WTC11 (cell line): ENCODE results near the gene AFF2. TPM values are rescaled to one million over a fixed set of nuclear protein-coding genes. Genes with fewer than 3 reads are reported as not detected.
A peak's percentile ranks its signal among the peaks of the same experiment; 100 is the strongest.

Source experiments
- ATAC-seq: fragments of 200-7000 bp; cut with Tn5 transposase; 2 replicates; pipeline ENCODE4 v1.10.0; 2021; ENCODE audit warnings: mild to moderate bottlenecking, moderate library complexity
- CTCF ChIA-PET: fragments of 300-600 bp; sonication (Branson Sonifier 250); formaldehyde crosslinking; loops from one replicate; lab custom pipeline; 2021; ENCODE audit warnings: antibody characterized with exemption; lab: Charles Lee
- POLR2A ChIA-PET: fragments of 350-600 bp; sonication (Branson Sonifier 250); formaldehyde crosslinking; loops from one replicate; lab custom pipeline; 2021; ENCODE audit warnings: antibody characterized with exemption; lab: Charles Lee
- DNase-seq: peaks from one replicate; pipeline ENCODE4 v3.0.0; 2021; ENCODE audit warnings: low spot score
- H3K27ac Mint-ChIP-seq: 2 replicates; pipeline ENCODE4 v1.8.0; 2021; ENCODE audit warnings: mixed read lengths
- H3K27me3 Mint-ChIP-seq: 2 replicates; pipeline ENCODE4 v1.8.0; 2021; ENCODE audit warnings: low read depth, mild to moderate bottlenecking, moderate library complexity, mixed read lengths
- H3K36me3 Mint-ChIP-seq: 2 replicates; pipeline ENCODE4 v1.8.0; 2021; ENCODE audit warnings: mixed read lengths
- H3K4me1 Mint-ChIP-seq: 2 replicates; pipeline ENCODE4 v1.8.0; 2022; ENCODE audit warnings: mixed read lengths
- H3K4me3 Mint-ChIP-seq: 2 replicates; pipeline ENCODE4 v1.8.0; 2021; ENCODE audit warnings: mild to moderate bottlenecking, moderate library complexity, mixed read lengths
- H3K9me3 Mint-ChIP-seq: 2 replicates; pipeline ENCODE4 v1.8.0; 2021; ENCODE audit warnings: mixed read lengths
- ATF1 ChIP-seq: sonication (generic); formaldehyde crosslinking; IDR thresholded peaks from 2 replicates; pipeline ENCODE4 v1.8.1; 2023; ENCODE audit warnings: mild to moderate bottlenecking, moderate library complexity, missing genetic modification reagents
- CBFB ChIP-seq: sonication (generic); formaldehyde crosslinking; IDR thresholded peaks from 2 replicates; pipeline ENCODE4 v1.8.1; 2022; ENCODE audit warnings: mild to moderate bottlenecking, low read depth, missing genetic modification reagents
- ESRRA ChIP-seq: sonication (generic); formaldehyde crosslinking; IDR thresholded peaks from 2 replicates; pipeline ENCODE4 v1.8.1; 2022; ENCODE audit warnings: mild to moderate bottlenecking, missing genetic modification reagents, borderline replicate concordance
- FOXP1 ChIP-seq: sonication (generic); formaldehyde crosslinking; IDR thresholded peaks from 2 replicates; pipeline ENCODE4 v1.8.0; 2022; ENCODE audit warnings: missing genetic modification reagents, mild to moderate bottlenecking, moderate library complexity, borderline replicate concordance
- GRHL2 ChIP-seq: fragments of 250-450 bp; sonication (Bioruptor Pico); IDR thresholded peaks from 2 replicates; pipeline ENCODE4 v1.8.0; 2022; ENCODE audit warnings: mild to moderate bottlenecking, moderate library complexity; ENCODE audit not compliant: insufficient replicate concordance, severe bottlenecking
- JAZF1 ChIP-seq: fragments of 250-450 bp; sonication (Bioruptor Pico); IDR thresholded peaks from 2 replicates; pipeline ENCODE4 v1.9.0; 2021; ENCODE audit warnings: moderate library complexity, mild to moderate bottlenecking, inconsistent platforms
- MYBL2 ChIP-seq: sonication (generic); formaldehyde crosslinking; IDR thresholded peaks from 2 replicates; pipeline ENCODE4 v1.8.1; 2023; ENCODE audit warnings: mild to moderate bottlenecking, moderate library complexity, missing genetic modification reagents
- NFATC4 ChIP-seq: fragments of 250-450 bp; sonication (Bioruptor Pico); IDR thresholded peaks from 2 replicates; pipeline ENCODE4 v1.9.0; 2021; ENCODE audit warnings: mild to moderate bottlenecking
- NFE2L1 ChIP-seq: sonication (generic); formaldehyde crosslinking; IDR thresholded peaks from 2 replicates; pipeline ENCODE4 v1.8.1; 2023; ENCODE audit warnings: missing genetic modification reagents
- PRRX2 ChIP-seq: fragments of 250-450 bp; sonication (Bioruptor Pico); IDR thresholded peaks from 2 replicates; pipeline ENCODE4 v1.8.0; 2021; ENCODE audit warnings: mild to moderate bottlenecking
- RORB ChIP-seq: fragments of 250-450 bp; sonication (Bioruptor Pico); IDR thresholded peaks from 2 replicates; pipeline ENCODE4 v1.9.0; 2021; ENCODE audit warnings: mild to moderate bottlenecking
- SOX15 ChIP-seq: fragments of 250-450 bp; sonication (Bioruptor Pico); IDR thresholded peaks from 2 replicates; pipeline ENCODE4 v1.9.0; 2021; ENCODE audit warnings: mild to moderate bottlenecking
- ZNF219 ChIP-seq: sonication (generic); formaldehyde crosslinking; IDR thresholded peaks from 2 replicates; pipeline ENCODE4 v1.8.0; 2023; ENCODE audit warnings: missing genetic modification reagents, mild to moderate bottlenecking, borderline replicate concordance
- ZNF317 ChIP-seq: sonication (generic); formaldehyde crosslinking; IDR thresholded peaks from 2 replicates; pipeline ENCODE4 v1.8.1; 2023; ENCODE audit warnings: low read depth, mild to moderate bottlenecking, moderate library complexity, missing genetic modification reagents, borderline replicate concordance
- total RNA-seq: library from RNA; stranded (reverse); gene quantifications from 3 replicates; pipeline ENCODE4 v1.2.3, GENCODE V29; 2021
- TF ChIP-seq, protein P1 (sequence below): sonication (generic); formaldehyde crosslinking; IDR thresholded peaks from 2 replicates; pipeline ENCODE4 v1.8.0; 2022; ENCODE audit warnings: mild to moderate bottlenecking, missing genetic modification reagents
- TF ChIP-seq, protein P2 (sequence below): sonication (generic); formaldehyde crosslinking; IDR thresholded peaks from 2 replicates; pipeline ENCODE4 v1.8.0; 2022; ENCODE audit warnings: mild to moderate bottlenecking, missing genetic modification reagents
- TF ChIP-seq, protein P3 (sequence below): sonication (generic); formaldehyde crosslinking; IDR thresholded peaks from 2 replicates; pipeline ENCODE4 v1.8.1; 2022; ENCODE audit warnings: low read depth, missing genetic modification reagents, borderline replicate concordance
- TF ChIP-seq, protein P4 (sequence below): sonication (generic); formaldehyde crosslinking; IDR thresholded peaks from 2 replicates; pipeline ENCODE4 v1.8.0; 2023; ENCODE audit warnings: missing genetic modification reagents
- TF ChIP-seq, protein P5 (sequence below): sonication (generic); formaldehyde crosslinking; IDR thresholded peaks from 2 replicates; pipeline ENCODE4 v1.8.1; 2023; ENCODE audit warnings: mild to moderate bottlenecking, missing genetic modification reagents
- TF ChIP-seq, protein P6 (sequence below): sonication (generic); formaldehyde crosslinking; IDR thresholded peaks from 2 replicates; pipeline ENCODE4 v1.8.1; 2022; ENCODE audit warnings: mild to moderate bottlenecking, moderate library complexity, missing genetic modification reagents

Gene AFF2
- total RNA-seq, 1 experiment from 2014 or later, result 7.6 TPM

DNA sequence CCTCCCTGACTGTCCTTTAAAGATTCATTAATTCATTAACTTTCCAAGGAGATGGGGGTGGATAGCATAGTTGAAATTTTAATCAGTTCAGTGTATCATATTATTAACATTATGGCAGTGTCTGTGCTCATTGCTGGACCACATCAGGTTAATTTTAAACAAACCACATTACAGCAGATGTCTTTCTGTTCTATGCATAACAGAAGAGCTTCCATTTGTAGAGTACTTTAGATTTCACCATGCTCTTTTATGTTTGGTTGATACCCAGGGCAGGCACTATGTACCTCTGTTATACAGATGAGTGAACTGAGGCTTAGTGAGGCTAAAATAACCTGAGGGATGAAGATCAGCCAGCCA is 41.1 kb downstream of the AFF2 start (continued):
- TF ChIP-seq, protein P1, sequence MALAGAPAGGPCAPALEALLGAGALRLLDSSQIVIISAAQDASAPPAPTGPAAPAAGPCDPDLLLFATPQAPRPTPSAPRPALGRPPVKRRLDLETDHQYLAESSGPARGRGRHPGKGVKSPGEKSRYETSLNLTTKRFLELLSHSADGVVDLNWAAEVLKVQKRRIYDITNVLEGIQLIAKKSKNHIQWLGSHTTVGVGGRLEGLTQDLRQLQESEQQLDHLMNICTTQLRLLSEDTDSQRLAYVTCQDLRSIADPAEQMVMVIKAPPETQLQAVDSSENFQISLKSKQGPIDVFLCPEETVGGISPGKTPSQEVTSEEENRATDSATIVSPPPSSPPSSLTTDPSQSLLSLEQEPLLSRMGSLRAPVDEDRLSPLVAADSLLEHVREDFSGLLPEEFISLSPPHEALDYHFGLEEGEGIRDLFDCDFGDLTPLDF (CRISPR knock-in tag), result no peak
- no peak for TF ChIP-seq ZNF317 (CRISPR knock-in tag)

DNA sequence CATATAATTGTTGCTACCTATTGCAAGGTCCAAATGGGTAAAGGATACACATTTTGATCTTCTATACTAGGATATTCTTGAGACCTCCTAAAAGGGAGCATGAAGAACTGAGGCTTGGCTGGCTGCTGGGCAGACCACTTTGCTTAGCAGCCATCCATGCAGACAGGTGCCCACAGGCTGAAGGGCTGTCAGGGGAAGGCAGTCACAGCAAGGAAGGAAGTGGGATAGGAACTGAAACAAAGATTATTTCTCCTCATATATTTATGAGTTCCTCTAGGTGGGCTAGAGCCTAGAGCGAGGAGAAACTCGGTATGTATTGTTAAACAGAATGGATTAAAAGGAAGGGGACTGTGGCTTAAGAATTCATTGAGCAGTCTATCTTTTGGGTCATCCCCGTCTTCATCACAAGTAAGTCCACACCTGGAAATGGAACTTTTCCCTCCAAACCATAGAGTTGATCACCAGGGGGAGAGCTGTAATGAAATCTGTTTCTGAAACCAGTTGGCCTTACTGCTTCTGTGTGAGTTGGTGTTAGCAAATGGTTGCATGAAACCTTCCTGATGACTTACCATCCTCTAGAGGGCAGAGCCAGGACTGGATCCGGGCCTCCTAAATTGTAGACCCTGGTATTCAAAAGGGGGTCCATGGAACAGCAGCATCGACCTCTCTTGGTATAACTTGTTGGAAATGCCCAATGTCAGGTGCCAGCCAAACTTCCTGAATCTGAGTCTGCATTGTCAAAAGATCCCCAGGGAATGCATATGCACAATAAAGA is 42.3 kb downstream of the AFF2 start:
- no peak overlapping the region for H3K27ac Mint-ChIP-seq
- TF ChIP-seq JAZF1 (no peak), CBFB (CRISPR knock-in tag) (no peak), ZNF317 (CRISPR knock-in tag) (no peak), SOX15 (CRISPR knock-in tag) (no peak), FOXP1 (CRISPR knock-in tag) (no peak), NFATC4 (no peak), GRHL2 (CRISPR knock-in tag) (no peak), ZNF219 (CRISPR knock-in tag) (no peak), NFE2L1 (CRISPR knock-in tag) (no peak), PRRX2 (CRISPR knock-in tag) (no peak), MYBL2 (CRISPR knock-in tag) (no peak), RORB (no peak), ESRRA (CRISPR knock-in tag) (no peak), ATF1 (CRISPR knock-in tag) (no peak)
- TF ChIP-seq, protein P2, sequence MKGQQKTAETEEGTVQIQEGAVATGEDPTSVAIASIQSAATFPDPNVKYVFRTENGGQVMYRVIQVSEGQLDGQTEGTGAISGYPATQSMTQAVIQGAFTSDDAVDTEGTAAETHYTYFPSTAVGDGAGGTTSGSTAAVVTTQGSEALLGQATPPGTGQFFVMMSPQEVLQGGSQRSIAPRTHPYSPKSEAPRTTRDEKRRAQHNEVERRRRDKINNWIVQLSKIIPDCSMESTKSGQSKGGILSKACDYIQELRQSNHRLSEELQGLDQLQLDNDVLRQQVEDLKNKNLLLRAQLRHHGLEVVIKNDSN, result no peak
- TF ChIP-seq, protein P3, sequence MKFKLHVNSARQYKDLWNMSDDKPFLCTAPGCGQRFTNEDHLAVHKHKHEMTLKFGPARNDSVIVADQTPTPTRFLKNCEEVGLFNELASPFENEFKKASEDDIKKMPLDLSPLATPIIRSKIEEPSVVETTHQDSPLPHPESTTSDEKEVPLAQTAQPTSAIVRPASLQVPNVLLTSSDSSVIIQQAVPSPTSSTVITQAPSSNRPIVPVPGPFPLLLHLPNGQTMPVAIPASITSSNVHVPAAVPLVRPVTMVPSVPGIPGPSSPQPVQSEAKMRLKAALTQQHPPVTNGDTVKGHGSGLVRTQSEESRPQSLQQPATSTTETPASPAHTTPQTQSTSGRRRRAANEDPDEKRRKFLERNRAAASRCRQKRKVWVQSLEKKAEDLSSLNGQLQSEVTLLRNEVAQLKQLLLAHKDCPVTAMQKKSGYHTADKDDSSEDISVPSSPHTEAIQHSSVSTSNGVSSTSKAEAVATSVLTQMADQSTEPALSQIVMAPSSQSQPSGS (CRISPR knock-in tag), result no peak
- TF ChIP-seq, protein P4, sequence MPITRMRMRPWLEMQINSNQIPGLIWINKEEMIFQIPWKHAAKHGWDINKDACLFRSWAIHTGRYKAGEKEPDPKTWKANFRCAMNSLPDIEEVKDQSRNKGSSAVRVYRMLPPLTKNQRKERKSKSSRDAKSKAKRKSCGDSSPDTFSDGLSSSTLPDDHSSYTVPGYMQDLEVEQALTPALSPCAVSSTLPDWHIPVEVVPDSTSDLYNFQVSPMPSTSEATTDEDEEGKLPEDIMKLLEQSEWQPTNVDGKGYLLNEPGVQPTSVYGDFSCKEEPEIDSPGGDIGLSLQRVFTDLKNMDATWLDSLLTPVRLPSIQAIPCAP (CRISPR knock-in tag), result no peak
- TF ChIP-seq, protein P5, sequence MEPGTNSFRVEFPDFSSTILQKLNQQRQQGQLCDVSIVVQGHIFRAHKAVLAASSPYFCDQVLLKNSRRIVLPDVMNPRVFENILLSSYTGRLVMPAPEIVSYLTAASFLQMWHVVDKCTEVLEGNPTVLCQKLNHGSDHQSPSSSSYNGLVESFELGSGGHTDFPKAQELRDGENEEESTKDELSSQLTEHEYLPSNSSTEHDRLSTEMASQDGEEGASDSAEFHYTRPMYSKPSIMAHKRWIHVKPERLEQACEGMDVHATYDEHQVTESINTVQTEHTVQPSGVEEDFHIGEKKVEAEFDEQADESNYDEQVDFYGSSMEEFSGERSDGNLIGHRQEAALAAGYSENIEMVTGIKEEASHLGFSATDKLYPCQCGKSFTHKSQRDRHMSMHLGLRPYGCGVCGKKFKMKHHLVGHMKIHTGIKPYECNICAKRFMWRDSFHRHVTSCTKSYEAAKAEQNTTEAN, result no peak
- TF ChIP-seq, protein P6, sequence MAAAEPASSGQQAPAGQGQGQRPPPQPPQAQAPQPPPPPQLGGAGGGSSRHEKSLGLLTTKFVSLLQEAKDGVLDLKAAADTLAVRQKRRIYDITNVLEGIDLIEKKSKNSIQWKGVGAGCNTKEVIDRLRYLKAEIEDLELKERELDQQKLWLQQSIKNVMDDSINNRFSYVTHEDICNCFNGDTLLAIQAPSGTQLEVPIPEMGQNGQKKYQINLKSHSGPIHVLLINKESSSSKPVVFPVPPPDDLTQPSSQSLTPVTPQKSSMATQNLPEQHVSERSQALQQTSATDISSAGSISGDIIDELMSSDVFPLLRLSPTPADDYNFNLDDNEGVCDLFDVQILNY (CRISPR knock-in tag), result no peak
- TF ChIP-seq, protein P1 (CRISPR knock-in tag), result no peak
- ATAC-seq (peak; percentile 68), DNase-seq (no peak)
- no peaks in the 10 kb centered on the region for H3K36me3 Mint-ChIP-seq
- CTCF ChIA-PET, result interaction anchor here (1.1 kb wide), 1 partner anchor 12 kb away, joined by 4 read pairs; no protein-coding TSS in a partner anchor
- H3K9me3 Mint-ChIP-seq, result no peaks in the 10 kb centered on the region
- peaks cover 31% of the 10 kb centered on the region for H3K4me1 Mint-ChIP-seq
- POLR2A ChIA-PET, result no interaction called here
- no peak overlapping the region for H3K4me3 Mint-ChIP-seq
- no peaks in the 10 kb centered on the region for H3K27me3 Mint-ChIP-seq
